Stomach smooth muscle (tissue), 2 donors: ENCODE results near the gene C2CD4D.

Source experiments
- H3K27ac ChIP-seq: one replicate; pipeline ENCODE4 v1.7.0; 2013; ENCODE audit warnings: mild to moderate bottlenecking, low read length, inconsistent platforms
- H3K27me3 ChIP-seq, 2 donors: one replicate each; pipeline ENCODE4 v1.7.0; 2013; ENCODE audit warnings: low read length in 2 of 2; ENCODE audit not compliant: insufficient read depth in 2 of 2, control insufficient read depth in 1 of 2
- H3K36me3 ChIP-seq, 2 donors: one replicate each; pipeline ENCODE4 v1.7.0; 2013; ENCODE audit warnings: low read length in 2 of 2; ENCODE audit not compliant: control insufficient read depth in 2 of 2, insufficient read depth in 2 of 2
- H3K4me1 ChIP-seq: one replicate; pipeline ENCODE4 v1.7.0; 2013; ENCODE audit warnings: low read length; ENCODE audit not compliant: control insufficient read depth, insufficient read depth
- H3K4me3 ChIP-seq, 2 donors: one replicate each; pipeline ENCODE4 v1.7.0; 2013; ENCODE audit warnings: low read length in 2 of 2
- H3K9ac ChIP-seq, 2 donors: one replicate each; pipeline ENCODE4 v1.7.0; 2013; ENCODE audit warnings: low read length in 2 of 2, mild to moderate bottlenecking in 1 of 2
- H3K9me3 ChIP-seq, 2 donors: one replicate each; pipeline ENCODE4 v1.7.0; 2013; ENCODE audit warnings: low read length in 2 of 2; ENCODE audit not compliant: control insufficient read depth in 2 of 2
- donor health status: healthy.
- donor health status: Pancreatic carcinoma.

The C2CD4D gene

DNA sequence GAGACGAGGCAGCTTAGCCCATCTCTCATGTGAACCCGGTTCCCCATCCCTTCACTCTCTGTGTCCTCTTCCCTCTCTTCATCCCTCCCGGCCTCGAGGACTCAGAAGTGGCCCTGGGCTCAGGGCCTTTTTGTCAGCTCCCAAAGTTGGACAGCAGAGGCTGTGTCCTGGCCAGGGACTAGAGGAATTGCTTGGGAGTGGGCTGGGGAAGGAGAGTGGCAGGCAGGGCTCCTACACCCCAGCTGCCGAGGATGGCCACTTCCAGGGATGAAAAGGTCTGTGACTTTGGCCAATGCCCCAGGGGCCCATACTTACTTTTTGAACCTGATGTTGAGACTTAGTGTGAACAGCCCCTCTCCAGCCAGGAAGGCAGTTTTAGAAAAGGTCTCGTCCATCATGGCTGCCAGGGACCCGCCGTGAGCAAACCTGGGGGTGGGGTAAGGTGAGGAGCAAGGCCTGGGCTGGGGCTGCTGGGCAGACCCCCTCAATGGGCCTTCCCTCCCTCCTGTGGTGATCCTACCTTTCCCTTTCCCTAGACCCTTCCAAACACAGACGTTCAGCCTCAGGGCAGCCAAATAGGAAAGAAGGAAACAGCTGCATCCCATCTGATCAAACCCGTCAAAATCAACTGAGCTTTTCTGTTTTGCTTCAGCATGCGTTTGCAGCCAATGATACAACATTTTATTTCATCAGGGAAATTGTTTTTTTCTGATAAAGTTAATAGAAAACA lies 8.4 kb upstream of the C2CD4D start:
- Histone ChIP-seq H3K4me3 (no peak overlapping the region), H3K36me3 (no peaks in the 10 kb centered on the region), H3K9ac (no peak overlapping the region), H3K27ac (no peak overlapping the region), H3K4me1 (no peaks in the 10 kb centered on the region), H3K9me3 (no peaks in the 10 kb centered on the region), H3K27me3 (peaks cover 23 to 28% of the 10 kb centered on the region in 2 donors)

DNA sequence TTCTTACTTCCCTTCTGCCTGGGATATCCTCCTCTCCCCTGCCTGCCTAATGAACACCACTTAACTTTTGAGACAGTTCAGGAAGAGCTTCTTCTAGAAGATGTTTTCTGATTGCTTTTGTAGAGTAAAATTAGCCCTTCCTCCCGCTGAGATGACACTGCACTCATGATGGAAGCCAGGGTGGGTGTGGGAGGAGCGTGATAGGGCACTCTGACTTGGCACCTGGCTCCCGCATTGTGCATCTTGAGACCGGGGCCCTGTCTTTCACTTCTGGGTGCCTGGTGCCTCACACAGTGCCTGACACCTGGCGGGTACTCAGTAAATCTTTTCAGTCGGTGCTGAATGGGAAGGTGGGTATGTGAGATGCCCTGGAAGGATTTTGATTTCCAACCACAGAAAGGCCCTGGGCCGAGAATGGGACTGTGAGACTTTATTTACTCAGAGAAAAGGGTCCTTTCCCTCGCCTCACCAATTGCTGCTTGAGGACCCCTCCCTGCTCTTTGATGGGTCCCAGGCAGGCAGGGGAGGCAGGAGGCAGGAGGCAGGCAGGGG lies 7.1 kb upstream of the C2CD4D start:
- Histone ChIP-seq H3K4me3 (no peak overlapping the region), H3K9ac (no peak overlapping the region), H3K27ac (no peak overlapping the region), H3K36me3 (no peaks in the 10 kb centered on the region), H3K9me3 (no peaks in the 10 kb centered on the region), H3K27me3 (peaks cover 18 to 21% of the 10 kb centered on the region in 2 donors), H3K4me1 (no peaks in the 10 kb centered on the region)

DNA sequence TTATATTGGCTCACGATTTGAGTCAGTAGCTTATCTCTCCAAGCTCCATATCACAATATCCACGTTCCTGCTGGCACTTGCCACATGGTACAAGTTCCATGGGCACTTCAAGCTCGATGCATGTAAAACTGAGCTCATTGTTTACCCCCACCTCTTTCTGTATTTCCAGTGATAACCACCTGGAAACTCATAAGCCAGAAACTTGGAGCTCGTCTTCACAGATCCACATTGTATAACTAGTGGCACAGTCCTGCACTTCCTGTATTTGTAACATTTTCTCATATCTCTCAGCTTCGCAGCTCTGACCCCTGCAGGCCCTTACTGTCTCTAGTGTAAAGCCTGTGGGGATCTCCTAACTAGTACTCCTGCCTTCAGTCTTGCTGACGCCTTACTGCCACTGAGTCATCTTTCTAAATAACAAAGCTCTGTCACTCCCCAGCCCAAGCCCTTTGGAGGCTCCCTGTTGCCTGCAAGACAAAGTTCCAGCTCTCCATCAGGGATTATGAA lies 6.5 kb upstream of the C2CD4D start:
- Histone ChIP-seq H3K27ac (no peak overlapping the region), H3K9me3 (no peaks in the 10 kb centered on the region), H3K36me3 (no peaks in the 10 kb centered on the region), H3K4me1 (no peaks in the 10 kb centered on the region), H3K9ac (no peak overlapping the region), H3K27me3 (peaks cover 18 to 22% of the 10 kb centered on the region in 2 donors), H3K4me3 (no peak overlapping the region)

DNA sequence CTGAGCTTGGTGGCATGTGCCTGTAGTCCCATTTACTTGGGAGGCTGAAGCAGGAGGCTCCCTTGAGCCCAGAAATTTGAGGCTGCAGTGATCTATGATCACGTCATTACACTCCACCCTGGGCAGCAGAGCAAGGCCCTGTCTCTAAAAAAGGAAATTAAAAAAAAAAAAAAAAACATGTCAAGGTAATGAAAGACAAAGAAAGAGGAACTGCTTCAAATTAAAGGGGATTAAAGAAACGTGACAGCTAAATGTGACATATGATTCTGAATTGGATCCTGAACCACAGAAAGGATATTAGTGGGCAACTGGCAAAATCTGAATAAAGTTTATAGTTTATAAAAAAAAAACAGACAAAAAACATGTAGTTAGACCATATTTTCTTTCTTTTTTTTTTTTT lies 3.8 kb upstream of the C2CD4D start:
- Histone ChIP-seq H3K36me3 (no peaks in the 10 kb centered on the region), H3K4me3 (no peak overlapping the region), H3K9ac (no peak overlapping the region), H3K9me3 (no peaks in the 10 kb centered on the region), H3K4me1 (peaks cover 15% of the 10 kb centered on the region), H3K27me3 (peaks cover 33 to 40% of the 10 kb centered on the region in 2 donors), H3K27ac (no peak overlapping the region)

DNA sequence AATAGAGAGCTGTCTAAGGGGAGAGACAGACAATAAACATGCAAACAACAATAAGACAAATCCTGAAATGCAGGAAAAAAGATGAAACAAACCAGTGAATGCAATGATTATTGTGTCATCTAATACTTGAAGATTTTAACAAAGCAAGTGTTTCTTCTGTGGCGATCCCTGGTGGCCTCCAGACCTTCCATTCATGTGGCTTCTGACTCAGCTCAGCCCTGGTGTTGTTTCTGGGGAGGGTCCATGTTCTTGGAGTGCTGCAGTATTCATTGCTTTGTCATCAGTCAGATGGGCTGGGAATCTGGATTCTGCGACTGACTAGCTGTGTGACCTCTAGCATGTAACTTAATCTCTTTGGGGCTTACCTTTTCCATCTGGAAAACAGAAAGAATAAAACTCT lies 1.5 kb upstream of the C2CD4D start:
- Histone ChIP-seq H3K4me1 (peaks cover 24% of the 10 kb centered on the region), H3K27ac (no peak overlapping the region), H3K9ac (no peak overlapping the region), H3K27me3 (peaks cover 40 to 49% of the 10 kb centered on the region in 2 donors), H3K36me3 (no peaks in the 10 kb centered on the region), H3K4me3 (no peak overlapping the region), H3K9me3 (no peaks in the 10 kb centered on the region)

DNA sequence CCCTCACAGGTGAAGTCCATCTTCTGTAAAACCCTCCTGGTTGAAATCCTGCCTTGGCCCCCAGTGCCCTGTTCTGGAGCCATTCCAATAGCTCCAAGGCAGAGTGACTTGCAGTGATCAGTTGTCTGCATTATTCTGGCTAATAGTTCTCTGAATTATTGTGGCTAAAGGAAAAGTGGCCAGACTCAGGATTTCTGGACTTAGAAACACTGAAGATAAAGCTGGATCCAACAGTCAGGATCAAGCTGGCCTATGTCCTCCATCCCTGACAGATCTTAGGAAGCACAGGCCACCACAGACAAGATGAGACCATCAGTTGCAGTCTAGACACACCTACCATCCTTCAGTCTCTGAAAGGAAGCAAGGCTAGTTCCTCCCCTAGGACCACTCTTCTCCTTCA lies 801 bp upstream of the C2CD4D start:
- H3K27ac ChIP-seq = no peak overlapping the region
- H3K4me1 ChIP-seq = peaks cover 24% of the 10 kb centered on the region
- no peak overlapping the region for H3K9ac ChIP-seq
- H3K4me3 ChIP-seq = no peak overlapping the region
- no peaks in the 10 kb centered on the region for H3K36me3 ChIP-seq
- H3K9me3 ChIP-seq = no peaks in the 10 kb centered on the region
- peaks cover 38 to 46% of the 10 kb centered on the region in 2 donors for H3K27me3 ChIP-seq

DNA sequence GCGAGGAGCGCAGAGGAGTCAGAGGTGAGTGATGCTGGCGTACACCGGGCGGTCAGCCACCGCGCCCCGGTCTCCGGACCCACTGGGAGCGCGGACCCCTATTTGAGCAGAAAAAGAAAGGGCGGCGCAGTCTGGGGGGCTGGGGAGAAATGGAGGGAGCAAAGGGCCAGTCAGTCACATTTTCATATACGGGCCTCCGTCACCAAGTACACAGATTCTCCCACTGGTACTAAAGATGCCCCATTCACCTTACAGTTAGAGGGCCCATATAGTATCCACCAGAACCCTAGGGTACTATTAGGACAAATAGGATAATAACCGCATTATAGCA lies 573 bp downstream of the C2CD4D start:
- H3K9ac ChIP-seq = no peak overlapping the region
- H3K27me3 ChIP-seq = peaks cover 42% of the 10 kb centered on the region in 2 donors
- no peaks in the 10 kb centered on the region for H3K9me3 ChIP-seq
- peaks cover 24% of the 10 kb centered on the region for H3K4me1 ChIP-seq
- peak overlapping the region in 1 of 2 donors; percentile 68 for H3K4me3 ChIP-seq
- H3K36me3 ChIP-seq = no peaks in the 10 kb centered on the region
- no peak overlapping the region for H3K27ac ChIP-seq

DNA sequence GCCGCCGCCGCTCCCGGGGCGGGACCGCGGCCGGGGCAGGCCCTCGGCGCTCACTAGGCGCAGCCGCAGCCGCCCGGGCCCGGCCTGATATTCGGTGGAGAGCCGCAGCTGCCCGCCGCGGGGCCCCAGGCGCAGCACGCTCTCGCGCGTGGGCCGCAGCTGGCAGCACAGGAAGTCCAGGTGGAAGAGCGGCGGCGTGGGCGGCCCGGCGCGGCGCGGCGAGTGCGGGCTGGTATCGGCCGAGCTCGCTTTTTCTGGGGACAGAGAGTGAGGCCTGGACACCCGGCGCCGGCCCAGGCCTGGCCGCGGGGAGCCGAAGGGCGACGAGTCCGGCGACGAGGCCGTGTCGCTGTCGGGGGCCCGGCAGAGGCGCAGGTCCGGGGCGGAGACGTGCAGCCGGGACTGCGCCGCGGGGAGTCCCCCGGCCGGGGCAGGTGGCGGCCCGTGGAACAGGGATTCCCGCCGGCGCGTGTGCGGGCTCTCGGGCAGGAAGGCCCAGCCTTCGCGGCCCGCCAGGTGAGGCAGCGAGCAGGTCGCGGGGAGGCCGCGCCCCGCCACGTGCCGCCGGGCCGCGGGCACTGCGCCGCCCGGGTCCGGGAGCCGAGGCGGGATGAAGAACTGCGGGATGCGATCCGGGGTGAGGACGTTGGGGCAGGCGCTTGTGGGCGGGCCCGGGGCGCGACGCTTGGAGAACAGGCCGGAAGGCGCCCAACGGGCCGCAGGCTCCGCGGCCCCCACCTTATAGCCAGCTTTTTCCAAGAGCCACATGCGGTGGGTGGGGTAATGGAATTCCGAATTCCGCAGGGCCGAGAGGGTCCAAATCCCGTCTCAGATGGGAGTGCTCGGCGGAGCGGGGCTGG lies 1.2 kb downstream of the C2CD4D start:
- H3K9me3 ChIP-seq = no peaks in the 10 kb centered on the region
- H3K9ac ChIP-seq = no peak overlapping the region
- no peaks in the 10 kb centered on the region for H3K36me3 ChIP-seq
- H3K27me3 ChIP-seq = peaks cover 42 to 44% of the 10 kb centered on the region in 2 donors
- H3K4me3 ChIP-seq = peak overlapping the region; percentile 32 to 68
- peaks cover 24% of the 10 kb centered on the region for H3K4me1 ChIP-seq
- no peak overlapping the region for H3K27ac ChIP-seq

DNA sequence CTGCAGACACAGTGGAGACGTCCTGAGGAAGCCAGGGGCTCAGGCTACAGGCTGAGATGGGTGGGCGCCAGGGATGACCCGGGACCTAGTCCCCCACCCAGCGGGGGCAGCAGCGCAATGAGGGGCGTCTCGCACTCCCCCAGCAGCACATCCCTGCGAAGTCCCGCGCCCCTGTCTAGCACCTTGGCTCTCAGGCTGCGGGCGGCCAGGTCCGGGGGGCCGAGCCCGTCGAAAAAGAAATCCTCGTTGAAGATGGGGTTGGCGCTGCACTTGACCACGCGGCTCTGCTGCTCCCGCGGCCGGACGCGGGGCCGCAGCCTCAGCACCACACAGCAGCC lies 1.8 kb downstream of the C2CD4D start:
- H3K9me3 ChIP-seq = no peaks in the 10 kb centered on the region
- no peak overlapping the region for H3K27ac ChIP-seq
- peaks cover 25% of the 10 kb centered on the region for H3K4me1 ChIP-seq
- H3K27me3 ChIP-seq = peaks cover 42 to 44% of the 10 kb centered on the region in 2 donors
- peak overlapping the region in 1 of 2 donors; percentile 68 for H3K4me3 ChIP-seq
- H3K36me3 ChIP-seq = no peaks in the 10 kb centered on the region
- no peak overlapping the region for H3K9ac ChIP-seq

DNA sequence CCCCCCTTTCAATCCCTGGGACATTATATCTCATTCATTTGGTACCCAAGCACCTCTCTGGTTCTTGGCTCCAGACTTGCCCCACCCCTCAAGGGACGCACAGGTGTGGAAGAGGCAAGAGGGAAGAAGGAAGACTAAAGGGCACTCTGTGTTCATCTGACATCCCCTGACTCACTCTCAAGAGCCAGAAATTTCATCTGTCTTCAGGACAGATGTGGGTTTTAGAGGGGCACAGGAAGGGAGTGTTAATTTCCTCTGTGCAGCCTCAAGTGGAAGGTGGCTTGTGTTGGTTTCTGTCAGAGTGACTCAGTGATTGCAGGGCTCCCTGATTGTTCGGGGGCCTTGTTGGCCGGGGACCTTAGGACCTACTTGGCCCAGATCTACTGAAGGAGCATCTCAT lies 2.4 kb downstream of the C2CD4D start:
- peaks cover 26% of the 10 kb centered on the region for H3K4me1 ChIP-seq
- no peak overlapping the region for H3K9ac ChIP-seq
- H3K27ac ChIP-seq = no peak overlapping the region
- H3K9me3 ChIP-seq = no peaks in the 10 kb centered on the region
- H3K36me3 ChIP-seq = no peaks in the 10 kb centered on the region
- H3K4me3 ChIP-seq = no peak overlapping the region
- H3K27me3 ChIP-seq = peaks cover 42 to 44% of the 10 kb centered on the region in 2 donors
